GM18505 (cell line): ENCODE results near the gene CSF2RB.

Experiments
- ATAC-seq: cut with Tn5 transposase; IDR thresholded peaks from one replicate; pipeline ENCODE4 v1.9.1; 2021; ENCODE audit not compliant: unreplicated experiment
- POLR2A ChIP-seq: IDR thresholded peaks from 4 replicates; pipeline ENCODE4 v1.6.1; 2011; ENCODE audit warnings: borderline replicate concordance; ENCODE audit not compliant: insufficient read depth, insufficient read length; ENCODE audit errors: extremely low read depth

The CSF2RB gene

DNA sequence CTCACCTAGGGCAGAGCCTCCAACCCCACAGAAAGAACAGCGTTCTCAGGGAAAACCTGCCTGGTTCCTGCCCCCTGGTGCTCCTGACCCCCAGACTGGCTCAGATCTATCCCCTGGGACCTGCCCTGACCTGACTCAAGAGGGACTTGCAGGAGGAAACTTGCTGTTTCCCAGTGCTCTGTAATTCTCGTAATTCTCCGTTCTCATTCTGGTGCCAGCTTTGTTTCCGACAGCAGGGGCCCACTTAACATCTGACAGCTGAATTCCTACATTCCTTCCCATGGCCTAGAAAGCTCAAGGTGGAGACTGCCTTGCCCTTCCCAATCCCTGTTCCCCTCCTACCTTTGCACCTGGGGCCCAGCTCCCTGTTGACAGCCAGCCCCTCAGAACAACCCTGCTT lies 12.5 kb upstream of the CSF2RB start:
- TF ChIP-seq POLR2A, result no peak
- ATAC-seq, result no peak

DNA sequence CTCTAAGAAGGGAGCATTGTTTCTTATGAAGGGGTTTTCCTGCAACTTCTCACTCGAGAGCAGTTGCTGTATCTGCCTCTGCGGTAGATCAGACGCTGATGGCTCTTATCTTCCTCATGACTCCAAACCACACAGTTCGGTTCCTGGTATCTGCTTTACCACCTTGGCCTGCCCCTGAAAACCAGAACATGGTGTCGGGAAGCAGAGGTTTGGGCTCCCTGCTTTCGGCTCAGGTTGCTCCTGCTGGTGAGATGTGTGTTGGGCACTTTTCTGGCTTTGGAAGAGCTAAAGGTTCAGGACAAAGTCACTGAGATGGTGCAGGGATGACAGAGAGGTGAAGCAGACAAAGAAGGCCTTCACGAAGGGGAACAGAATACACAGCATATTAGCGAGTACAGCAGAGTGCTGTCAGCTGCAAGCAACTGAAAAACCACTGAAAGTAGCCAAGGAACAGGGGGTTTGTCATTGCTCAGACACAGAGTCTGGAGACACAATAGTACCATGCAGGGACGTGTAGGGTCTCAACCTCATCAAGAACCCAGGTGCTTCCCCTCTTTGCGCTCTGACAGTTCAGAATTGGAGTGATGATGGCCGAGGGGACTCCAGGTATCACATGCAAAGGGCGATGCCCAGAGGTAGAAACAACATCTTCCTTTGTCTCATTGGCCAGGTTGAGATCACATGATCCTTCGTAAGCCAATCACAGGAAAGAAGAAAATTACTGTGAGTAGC lies 11.9 kb upstream of the CSF2RB start:
- ATAC-seq, result no peak
- TF ChIP-seq POLR2A, result no peak

DNA sequence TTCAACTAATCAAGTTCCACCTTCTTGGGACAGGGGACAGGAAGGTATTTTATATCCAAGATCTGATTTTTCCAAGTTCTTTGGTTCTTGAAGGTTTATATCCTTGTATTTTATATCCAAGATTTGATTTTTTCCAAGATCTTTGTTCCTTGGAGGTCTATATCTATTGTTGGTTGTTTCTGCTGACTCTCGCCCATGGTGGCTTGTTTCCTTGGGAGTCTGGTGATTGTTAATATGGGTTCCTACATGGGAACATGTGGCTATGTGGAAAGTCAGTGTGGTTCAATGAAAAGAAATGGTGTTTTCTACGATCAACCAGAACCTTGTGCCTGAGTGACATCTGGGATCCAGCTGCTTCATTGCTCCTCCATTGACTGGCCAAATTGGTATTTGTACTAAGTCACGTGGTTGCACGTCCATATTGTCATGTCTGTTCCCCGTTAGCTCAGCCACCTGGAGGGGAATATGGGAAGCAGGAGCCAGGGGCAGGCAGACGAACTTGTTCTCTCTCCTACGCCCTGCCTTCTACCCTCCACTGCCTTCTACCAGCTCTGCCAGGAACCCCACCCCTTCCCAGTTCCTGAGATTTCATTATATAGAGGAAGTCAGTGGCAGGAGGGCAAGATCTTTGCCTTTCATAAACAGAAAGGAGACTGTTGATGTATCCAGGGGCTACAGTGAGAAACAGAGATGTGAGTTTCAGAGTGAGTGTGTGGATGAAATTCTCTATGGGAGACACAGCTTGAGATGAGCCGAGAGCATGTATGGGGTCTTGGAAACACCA lies 11.1 kb upstream of the CSF2RB start:
- ATAC-seq, result no peak
- TF ChIP-seq POLR2A, result no peak

DNA sequence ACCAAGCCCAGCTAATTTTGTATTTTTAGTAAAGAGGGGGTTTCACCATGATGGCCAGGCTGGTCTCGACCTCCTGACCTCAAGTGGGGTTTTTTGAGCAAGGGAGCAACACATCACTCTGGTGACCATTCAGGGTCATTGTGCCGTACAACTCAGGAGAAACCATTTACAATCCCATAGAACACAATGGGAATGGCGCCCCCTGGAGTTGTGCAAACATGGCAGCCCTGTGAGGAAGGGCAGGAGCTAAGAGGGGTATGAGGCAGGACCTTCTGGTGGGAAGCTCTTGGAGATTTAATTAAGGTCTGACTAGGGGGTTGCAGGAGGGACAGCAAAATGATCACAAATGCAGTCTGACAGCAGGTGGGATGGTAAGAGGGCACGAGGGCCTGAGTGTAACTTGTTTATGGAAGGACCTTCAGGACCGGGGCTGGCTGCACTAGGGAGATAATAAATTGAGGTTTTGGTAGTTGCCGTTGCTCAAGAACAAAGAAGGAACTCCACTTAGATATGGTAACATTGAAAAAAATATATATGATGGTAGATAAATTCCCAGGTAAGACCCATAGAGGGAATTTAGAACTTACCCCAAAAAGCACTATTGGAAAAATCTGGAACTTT lies 9.1 kb upstream of the CSF2RB start:
- no peak for ATAC-seq

DNA sequence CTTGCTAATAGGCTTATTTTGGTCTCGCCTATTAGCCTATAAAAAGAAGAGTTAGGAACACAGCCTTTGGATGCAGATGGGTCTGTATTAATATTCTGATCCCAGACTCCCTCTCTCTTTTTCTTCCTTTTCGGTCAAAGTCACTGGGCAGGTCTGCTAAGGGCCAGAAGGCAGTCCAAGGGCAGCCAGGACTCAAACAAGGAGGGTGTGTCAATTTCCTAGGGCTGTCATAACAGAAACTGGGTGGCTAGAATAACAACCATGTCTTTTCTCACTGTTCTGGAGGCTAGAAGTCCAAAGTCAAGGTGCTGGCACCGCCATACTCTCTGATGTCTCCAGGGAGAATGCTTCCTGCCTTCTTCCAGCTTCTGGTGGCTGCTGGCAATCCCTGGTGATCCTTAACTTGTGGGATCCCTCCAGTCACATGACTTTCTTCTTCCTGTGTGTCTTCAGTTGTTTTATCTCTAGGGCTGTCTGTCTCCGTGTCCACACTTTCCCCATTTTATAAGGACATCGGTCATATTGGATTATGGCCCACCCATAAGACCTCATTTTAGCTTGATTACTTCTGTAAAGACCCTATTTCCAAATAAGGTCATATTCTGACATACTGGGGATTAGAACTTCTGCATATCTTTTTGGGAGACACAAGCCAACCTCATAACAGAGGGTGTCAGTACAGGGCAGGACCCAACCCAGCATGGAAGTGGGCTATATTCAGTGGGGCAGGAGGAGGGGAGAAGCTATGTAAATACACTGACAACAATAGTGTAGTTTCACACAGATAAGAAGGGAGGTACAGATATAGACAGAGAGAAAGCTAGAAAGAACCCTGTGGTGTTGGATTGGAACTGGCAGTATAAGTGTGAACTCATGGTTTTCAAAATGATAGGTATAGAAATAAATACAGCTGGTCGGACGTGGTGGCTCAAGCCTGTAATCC lies 5.9 kb upstream of the CSF2RB start:
- no peak for ATAC-seq

More for the DNA sequence above, 9.1 kb upstream of the CSF2RB start:
- TF ChIP-seq POLR2A, result no peak

DNA sequence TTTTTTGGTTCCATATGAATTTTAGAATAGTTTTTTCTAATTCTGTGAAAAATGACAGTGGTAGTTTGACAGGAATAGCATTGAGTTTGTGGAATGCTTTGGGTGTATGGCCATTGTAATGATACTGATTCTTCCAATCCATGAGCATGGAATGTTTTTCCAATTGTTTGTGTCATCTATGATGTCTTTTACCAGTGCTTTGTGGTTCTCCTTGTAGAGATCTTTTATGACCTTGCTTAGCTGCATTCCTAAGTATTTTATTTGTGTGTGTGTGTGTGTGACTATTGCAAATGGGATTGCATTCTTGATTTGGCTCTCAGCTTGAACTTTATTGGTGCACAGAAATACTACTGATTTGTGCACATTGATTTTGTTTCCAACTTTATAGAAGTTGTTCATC lies 3.0 kb upstream of the CSF2RB start:
- no peak for ATAC-seq
- TF ChIP-seq POLR2A, result no peak

More for the DNA sequence above, 5.9 kb upstream of the CSF2RB start:
- TF ChIP-seq POLR2A, result no peak

DNA sequence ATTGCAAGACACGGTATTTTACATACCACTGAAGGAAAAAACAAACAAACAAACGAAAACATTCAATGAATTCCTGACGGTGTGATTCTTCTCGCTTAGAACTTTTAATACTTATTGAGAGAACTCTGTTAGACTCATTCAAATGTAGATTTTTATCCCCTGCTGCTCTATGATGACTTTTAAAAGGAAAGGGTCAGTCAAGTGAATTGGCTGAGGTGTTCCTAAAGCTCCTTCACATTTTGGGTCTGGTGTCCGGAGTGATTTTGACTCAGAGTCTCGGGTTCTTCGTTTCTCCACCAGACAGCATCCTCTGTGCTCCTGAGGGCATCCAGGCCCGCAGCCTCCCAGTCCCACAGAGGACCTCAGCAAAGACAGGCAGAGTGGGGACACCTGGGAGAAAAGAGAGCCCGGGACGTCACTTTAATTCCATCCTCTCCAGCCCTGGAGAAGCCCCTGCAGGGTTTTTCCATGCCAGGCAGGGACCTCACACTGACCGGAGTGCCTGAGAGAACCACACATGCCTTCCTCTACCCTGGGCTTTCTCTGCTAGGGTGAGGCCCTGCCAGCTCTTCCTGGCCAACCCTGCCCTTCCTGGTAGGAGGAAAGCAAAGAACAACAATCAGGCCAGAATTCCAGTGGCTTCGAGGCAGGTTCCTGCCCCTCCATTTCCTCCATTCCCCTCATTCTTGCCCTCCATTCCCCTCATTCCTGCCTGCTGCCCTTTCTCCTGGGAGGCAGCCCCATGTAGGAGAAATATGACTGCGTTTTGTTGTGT lies 1.4 kb upstream of the CSF2RB start:
- TF ChIP-seq POLR2A, result no peak
- ATAC-seq, result no peak

DNA sequence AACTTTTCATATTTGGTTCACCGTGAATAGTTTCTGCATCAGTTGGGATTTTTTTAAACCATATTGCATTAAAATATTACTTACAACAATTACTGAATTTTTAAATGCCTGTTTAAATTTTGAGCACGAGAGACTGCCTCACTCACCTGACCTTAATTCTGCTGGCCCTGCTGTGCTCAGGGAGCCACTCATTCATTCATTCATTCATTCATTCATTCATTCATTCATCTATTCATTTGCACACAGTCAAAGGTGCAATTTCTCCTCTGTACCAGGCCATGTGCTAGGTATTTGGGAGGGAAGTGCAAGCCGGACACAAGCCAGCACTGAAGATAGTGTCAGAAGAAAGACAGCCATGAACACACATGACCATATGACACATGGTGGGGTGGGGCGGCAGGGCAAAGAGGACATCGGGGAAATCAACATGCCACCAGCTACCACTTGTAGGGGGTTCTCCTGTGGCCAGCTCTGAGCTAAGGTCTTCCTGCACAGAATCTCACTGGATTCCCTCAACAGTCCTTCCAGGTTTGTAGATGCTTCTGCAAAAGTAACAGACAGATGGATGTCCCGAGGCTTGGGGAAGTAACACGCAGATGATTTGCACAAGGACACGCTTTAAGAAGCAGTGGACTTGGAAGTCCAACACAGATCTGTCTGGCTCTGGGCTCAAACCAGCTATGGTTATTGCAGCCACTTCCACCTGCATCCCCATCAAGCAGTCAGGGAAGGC lies 568 bp upstream of the CSF2RB start:
- no peak for TF ChIP-seq POLR2A
- ATAC-seq, result no peak

DNA sequence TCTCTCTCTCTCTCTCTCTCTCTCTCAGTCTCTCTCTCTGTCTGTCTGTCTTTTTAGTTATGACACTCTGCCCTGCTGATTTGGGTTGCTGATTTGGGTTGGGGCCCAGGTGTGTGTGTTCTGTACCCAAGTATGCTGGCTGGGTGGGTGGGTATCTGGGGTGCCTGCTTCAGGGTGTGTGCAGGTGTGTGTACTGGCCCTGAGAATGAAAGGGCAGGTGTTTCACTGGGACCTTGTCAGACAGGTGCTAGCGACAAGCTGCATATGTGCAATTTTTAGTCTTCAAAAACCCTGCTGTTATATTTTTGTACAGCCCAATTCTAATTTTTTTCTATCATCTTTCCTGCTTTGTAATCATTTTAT lies 943 bp downstream of the CSF2RB start:
- no peak for TF ChIP-seq POLR2A
- ATAC-seq, result no peak

DNA sequence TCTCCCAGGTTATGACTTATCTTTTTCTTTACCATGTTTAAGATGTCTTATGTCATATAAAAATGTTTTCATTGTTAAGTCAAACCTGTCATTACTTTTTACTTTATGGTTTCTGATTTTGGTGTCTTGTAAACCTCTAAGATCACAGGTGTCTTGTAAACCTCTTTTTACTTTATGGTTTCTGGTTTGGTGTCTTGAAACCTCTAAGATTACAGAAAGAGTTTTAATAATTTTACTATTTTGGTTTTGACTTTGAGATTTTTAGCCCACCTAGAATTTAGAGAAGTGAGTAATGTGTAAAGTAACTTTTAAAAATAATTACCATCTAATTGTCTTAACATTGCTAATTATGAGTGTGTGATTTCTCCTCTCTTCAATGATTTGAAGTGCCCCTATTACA lies 2.6 kb downstream of the CSF2RB start:
- no peak for TF ChIP-seq POLR2A
- ATAC-seq, result no peak

DNA sequence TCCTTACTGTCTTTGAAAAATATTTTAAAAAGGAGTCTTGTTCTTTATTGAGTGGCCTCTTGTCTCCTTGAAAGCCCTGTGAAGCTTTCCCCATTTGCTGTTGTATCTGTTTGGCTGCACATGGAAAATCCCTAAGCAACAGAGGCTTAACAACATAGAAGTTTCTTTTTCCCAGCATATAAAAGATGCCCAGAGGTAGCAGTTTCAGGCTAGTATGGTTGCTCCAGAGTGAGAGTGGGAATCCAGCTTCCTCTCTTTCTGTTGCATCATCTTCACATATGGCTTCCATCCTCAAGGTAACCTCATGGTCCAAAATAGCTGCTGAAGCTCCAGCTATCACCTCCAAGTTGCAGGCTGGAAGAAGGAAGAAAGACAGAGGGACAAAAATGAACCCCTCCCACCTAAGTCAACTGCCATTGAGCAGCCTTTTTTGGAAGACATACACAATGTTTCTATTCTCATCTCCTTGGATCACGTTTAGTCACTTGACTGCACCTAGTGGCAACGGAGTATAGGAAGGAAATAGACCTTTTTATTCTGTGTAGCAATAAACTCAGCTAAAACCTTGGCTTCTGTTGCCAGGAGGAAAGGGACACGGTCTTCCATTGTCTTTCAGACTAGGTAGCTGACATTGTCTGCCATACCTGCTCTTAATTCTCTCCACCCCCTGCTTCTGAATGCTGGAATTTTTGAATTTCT lies 5.3 kb downstream of the CSF2RB start:
- no peak for TF ChIP-seq POLR2A
- ATAC-seq, result no peak

DNA sequence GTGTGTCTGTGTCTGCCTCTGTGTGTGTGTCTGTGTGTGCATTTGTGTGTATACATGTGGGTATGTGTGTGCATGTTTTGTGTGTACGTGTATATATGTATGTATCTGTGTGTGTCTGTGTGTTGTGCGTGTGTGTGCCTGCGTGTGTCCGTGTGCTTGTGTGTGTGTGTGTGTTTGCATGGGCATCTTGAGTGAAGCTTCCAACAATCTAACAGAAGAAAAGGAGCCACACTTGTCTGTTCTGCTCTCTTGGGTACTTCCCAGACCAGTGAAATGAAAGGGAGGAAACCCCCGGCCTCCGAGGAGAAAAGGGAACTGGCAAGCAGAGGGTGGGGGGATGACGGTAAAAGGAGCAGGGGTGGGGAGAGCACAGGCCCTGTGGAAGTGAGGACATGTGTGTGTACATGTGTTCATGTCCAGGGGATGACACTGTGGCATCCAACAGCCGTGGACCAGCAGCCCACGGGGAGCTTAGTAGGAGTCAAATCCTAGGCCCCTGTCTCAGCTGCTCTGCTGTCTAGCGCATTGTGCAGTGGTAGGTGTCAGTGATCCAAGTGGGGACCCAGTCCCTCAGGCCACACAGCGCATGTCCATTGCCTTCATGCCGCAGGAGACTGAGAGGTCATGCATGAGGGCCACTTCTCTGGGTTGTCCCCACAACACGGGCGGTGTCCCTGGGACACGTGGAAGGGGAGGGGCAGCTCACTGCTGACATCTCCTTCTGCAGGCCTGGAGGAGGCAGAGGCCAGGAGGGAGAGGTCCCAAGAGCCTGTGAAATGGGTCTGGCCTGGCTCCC lies 8.1 kb downstream of the CSF2RB start:
- no peak for TF ChIP-seq POLR2A
- ATAC-seq, result no peak
